ENCODE measurements around the gene SH3PXD2A. TPM values are rescaled to one million over a fixed set of nuclear protein-coding genes. Genes with fewer than 3 reads are reported as not detected.
A peak's percentile ranks its signal among the peaks of the same experiment; 100 is the strongest.

SH3PXD2A gene
- total and polyA plus RNA-seq, 9 of the 15 experiments (the other 6 are each of a cell fraction or from before 2014, with no cell fraction given): 0.41 to 9.3 (median 2.5) TPM

DNA sequence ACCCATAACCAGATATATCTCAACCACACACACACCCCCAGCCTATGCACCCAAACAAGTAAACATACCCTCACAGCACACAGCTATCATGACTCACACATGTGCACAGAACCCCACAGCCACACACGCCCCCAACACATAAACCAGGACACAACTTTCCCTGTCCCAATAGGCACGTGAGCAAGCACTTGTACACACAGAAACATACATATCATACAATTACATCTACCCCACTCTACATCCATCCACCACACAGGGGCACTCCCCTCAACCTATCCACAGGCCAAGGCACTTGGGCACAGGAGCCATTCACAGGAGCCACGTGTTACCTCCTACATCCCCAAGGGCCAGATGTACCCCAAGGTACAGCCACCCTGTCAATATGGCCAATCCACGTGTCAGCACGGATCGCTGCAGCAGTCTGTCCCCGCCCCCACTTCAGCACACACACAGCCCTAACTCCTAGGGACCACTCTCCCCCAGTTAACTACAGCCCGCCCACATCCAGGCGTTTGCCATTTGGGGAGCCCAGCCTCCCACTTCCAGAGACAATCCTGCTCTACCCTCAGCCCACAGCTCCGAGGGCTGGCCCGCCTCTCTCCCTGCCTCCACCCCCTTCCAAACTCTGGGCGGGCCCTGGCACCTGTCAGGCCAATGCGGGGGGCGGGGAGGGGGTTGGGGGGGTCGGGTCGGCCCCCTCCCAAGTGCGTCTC is 163.5 kb downstream of the SH3PXD2A start (continued):
- TF ChIP-seq, protein P1, sequence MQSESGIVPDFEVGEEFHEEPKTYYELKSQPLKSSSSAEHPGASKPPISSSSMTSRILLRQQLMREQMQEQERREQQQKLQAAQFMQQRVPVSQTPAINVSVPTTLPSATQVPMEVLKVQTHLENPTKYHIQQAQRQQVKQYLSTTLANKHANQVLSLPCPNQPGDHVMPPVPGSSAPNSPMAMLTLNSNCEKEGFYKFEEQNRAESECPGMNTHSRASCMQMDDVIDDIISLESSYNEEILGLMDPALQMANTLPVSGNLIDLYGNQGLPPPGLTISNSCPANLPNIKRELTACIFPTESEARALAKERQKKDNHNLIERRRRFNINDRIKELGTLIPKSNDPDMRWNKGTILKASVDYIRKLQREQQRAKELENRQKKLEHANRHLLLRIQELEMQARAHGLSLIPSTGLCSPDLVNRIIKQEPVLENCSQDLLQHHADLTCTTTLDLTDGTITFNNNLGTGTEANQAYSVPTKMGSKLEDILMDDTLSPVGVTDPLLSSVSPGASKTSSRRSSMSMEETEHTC (IDR thresholded peaks at IDR 0.05): no peak
- TF ChIP-seq GATA2 (CRISPR knock-in tag; IDR thresholded peaks at IDR 0.05) (no peak), ILF3 (IDR thresholded peaks at IDR 0.05; ENCODE audit: borderline replicate concordance) (no peak), ZNF699 (CRISPR knock-in tag; IDR thresholded peaks at IDR 0.05; ENCODE audit: insufficient replicate concordance) (no peak), ZNF696 (CRISPR knock-in tag; conservative IDR thresholded peaks at IDR 0.05) (no peak), PHF20 (IDR thresholded peaks at IDR 0.05; ENCODE audit: partially characterized antibody) (peak; percentile 28), NR2C2 (CRISPR knock-in tag; IDR thresholded peaks at IDR 0.05) (no peak), NR2C2 (tag; IDR thresholded peaks at IDR 0.05) (no peak), POLR2H (tag; IDR thresholded peaks at IDR 0.05; ENCODE audit: low read depth) (no peak)
- TF ChIP-seq, protein P2, sequence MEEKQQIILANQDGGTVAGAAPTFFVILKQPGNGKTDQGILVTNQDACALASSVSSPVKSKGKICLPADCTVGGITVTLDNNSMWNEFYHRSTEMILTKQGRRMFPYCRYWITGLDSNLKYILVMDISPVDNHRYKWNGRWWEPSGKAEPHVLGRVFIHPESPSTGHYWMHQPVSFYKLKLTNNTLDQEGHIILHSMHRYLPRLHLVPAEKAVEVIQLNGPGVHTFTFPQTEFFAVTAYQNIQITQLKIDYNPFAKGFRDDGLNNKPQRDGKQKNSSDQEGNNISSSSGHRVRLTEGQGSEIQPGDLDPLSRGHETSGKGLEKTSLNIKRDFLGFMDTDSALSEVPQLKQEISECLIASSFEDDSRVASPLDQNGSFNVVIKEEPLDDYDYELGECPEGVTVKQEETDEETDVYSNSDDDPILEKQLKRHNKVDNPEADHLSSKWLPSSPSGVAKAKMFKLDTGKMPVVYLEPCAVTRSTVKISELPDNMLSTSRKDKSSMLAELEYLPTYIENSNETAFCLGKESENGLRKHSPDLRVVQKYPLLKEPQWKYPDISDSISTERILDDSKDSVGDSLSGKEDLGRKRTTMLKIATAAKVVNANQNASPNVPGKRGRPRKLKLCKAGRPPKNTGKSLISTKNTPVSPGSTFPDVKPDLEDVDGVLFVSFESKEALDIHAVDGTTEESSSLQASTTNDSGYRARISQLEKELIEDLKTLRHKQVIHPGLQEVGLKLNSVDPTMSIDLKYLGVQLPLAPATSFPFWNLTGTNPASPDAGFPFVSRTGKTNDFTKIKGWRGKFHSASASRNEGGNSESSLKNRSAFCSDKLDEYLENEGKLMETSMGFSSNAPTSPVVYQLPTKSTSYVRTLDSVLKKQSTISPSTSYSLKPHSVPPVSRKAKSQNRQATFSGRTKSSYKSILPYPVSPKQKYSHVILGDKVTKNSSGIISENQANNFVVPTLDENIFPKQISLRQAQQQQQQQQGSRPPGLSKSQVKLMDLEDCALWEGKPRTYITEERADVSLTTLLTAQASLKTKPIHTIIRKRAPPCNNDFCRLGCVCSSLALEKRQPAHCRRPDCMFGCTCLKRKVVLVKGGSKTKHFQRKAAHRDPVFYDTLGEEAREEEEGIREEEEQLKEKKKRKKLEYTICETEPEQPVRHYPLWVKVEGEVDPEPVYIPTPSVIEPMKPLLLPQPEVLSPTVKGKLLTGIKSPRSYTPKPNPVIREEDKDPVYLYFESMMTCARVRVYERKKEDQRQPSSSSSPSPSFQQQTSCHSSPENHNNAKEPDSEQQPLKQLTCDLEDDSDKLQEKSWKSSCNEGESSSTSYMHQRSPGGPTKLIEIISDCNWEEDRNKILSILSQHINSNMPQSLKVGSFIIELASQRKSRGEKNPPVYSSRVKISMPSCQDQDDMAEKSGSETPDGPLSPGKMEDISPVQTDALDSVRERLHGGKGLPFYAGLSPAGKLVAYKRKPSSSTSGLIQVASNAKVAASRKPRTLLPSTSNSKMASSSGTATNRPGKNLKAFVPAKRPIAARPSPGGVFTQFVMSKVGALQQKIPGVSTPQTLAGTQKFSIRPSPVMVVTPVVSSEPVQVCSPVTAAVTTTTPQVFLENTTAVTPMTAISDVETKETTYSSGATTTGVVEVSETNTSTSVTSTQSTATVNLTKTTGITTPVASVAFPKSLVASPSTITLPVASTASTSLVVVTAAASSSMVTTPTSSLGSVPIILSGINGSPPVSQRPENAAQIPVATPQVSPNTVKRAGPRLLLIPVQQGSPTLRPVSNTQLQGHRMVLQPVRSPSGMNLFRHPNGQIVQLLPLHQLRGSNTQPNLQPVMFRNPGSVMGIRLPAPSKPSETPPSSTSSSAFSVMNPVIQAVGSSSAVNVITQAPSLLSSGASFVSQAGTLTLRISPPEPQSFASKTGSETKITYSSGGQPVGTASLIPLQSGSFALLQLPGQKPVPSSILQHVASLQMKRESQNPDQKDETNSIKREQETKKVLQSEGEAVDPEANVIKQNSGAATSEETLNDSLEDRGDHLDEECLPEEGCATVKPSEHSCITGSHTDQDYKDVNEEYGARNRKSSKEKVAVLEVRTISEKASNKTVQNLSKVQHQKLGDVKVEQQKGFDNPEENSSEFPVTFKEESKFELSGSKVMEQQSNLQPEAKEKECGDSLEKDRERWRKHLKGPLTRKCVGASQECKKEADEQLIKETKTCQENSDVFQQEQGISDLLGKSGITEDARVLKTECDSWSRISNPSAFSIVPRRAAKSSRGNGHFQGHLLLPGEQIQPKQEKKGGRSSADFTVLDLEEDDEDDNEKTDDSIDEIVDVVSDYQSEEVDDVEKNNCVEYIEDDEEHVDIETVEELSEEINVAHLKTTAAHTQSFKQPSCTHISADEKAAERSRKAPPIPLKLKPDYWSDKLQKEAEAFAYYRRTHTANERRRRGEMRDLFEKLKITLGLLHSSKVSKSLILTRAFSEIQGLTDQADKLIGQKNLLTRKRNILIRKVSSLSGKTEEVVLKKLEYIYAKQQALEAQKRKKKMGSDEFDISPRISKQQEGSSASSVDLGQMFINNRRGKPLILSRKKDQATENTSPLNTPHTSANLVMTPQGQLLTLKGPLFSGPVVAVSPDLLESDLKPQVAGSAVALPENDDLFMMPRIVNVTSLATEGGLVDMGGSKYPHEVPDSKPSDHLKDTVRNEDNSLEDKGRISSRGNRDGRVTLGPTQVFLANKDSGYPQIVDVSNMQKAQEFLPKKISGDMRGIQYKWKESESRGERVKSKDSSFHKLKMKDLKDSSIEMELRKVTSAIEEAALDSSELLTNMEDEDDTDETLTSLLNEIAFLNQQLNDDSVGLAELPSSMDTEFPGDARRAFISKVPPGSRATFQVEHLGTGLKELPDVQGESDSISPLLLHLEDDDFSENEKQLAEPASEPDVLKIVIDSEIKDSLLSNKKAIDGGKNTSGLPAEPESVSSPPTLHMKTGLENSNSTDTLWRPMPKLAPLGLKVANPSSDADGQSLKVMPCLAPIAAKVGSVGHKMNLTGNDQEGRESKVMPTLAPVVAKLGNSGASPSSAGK (IDR thresholded peaks at IDR 0.05): peak; percentile 61
- TF ChIP-seq, protein P3, sequence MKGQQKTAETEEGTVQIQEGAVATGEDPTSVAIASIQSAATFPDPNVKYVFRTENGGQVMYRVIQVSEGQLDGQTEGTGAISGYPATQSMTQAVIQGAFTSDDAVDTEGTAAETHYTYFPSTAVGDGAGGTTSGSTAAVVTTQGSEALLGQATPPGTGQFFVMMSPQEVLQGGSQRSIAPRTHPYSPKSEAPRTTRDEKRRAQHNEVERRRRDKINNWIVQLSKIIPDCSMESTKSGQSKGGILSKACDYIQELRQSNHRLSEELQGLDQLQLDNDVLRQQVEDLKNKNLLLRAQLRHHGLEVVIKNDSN (CRISPR knock-in tag; IDR thresholded peaks at IDR 0.05): peak; percentile 35; the same call in 1 of the 2 replicates

All from K562 (cell line).